ENCODE data around the gene PLET1. TPM values are rescaled to one million over a fixed set of nuclear protein-coding genes. Genes with fewer than 3 reads are reported as not detected.

PLET1 gene
- total and polyA plus RNA-seq, 2 donors (not counting 1 experiment from before 2014, with no cell fraction given), result not detected

GRCh38 chr11:112293614-112294013 is 33.0 kb upstream of the PLET1 start:
- no peaks in the 10 kb centered on the region for H3K27me3 ChIP-seq (replicated peaks in 1 of 4; ENCODE audit: control extremely low read depth in 1 of 4, control insufficient read depth in 3 of 4, insufficient read depth in 4 of 4, low read length in 3 of 4)
- H3K4me1 Mint-ChIP-seq, result peaks cover 11% of the 10 kb centered on the region
- H3K4me1 ChIP-seq (ENCODE audit: control insufficient read depth in 2 of 2, insufficient read depth in 2 of 2, low read length in 2 of 2), result peaks cover 9 to 13% of the 10 kb centered on the region in 2 donors
- ChIA-PET POLR2A (no interaction called here), CTCF (interaction anchor here (1.2 to 3.1 kb wide), 3 partner anchors 12 to 996 kb away, joined by 6 to 23 read pairs (median 9); no protein-coding TSS in a partner anchor)
- no peak overlapping the region for H3K4me3 Mint-ChIP-seq
- WGBS (ENCODE audit: insufficient coverage), result no CpG with 5 or more reads among the region's 2 CpGs
- no peaks in the 10 kb centered on the region for H4K20me1 ChIP-seq (ENCODE audit: control insufficient read depth, insufficient read depth, low read length, poor library complexity, severe bottlenecking)
- no peak overlapping the region for H3K4me3 ChIP-seq (ENCODE audit: control extremely low read depth in 1 of 5, extremely low read depth in 1 of 5, insufficient read depth in 1 of 5, low read depth in 2 of 5, low read length in 4 of 5)
- no peaks in the 10 kb centered on the region for H3K9me3 Mint-ChIP-seq (ENCODE audit: insufficient read depth)
- H3K79me2 ChIP-seq (ENCODE audit: control insufficient read depth, insufficient read depth, low read length), result no peaks in the 10 kb centered on the region
- ATAC-seq (ENCODE audit: low read depth) (no peak), DNase-seq (no peak)
- H3K9me3 ChIP-seq (ENCODE audit: control extremely low read depth in 1 of 3, control insufficient read depth in 2 of 3, insufficient read depth in 1 of 3, low read length in 2 of 3), result no peaks in the 10 kb centered on the region
- intact Hi-C loops (cut with micrococcal nuclease), result loop anchor here (5.0 kb wide), 1 partner anchor 416 kb away; the partner anchor contains the start of genes CFAP68 and FDXACB1
- no peaks in the 10 kb centered on the region for H3K36me3 ChIP-seq (replicated peaks in 1 of 2; ENCODE audit: control extremely low read depth in 1 of 2, control insufficient read depth in 1 of 2, extremely low read depth in 1 of 2, insufficient read depth in 2 of 2, low read length in 1 of 2)
- H3K27ac Mint-ChIP-seq, result no peak overlapping the region
- no peak overlapping the region for H3K27ac ChIP-seq (ENCODE audit: low read length in 2 of 2)
- H3K9ac ChIP-seq (ENCODE audit: low read length), result no peak overlapping the region
- no peaks in the 10 kb centered on the region for H3K27me3 Mint-ChIP-seq
- no peak overlapping the region for H3K4me2 ChIP-seq (replicated peaks; ENCODE audit: low read depth, low read length, poor library complexity, severe bottlenecking)
- no peak overlapping the region for H2AFZ ChIP-seq (ENCODE audit: insufficient read depth, low read depth, low read length, poor library complexity, severe bottlenecking)
- TF ChIP-seq CTCF (IDR thresholded peaks at IDR 0.05) (no peak), EZH2 (IDR thresholded peaks at IDR 0.05; ENCODE audit: borderline replicate concordance, insufficient read depth, low read depth, low read length, poor library complexity, severe bottlenecking) (no peak)

- H3K4me1 ChIP-seq (ENCODE audit: control insufficient read depth in 2 of 2, insufficient read depth in 2 of 2, low read length in 2 of 2), result peaks cover 9 to 13% of the 10 kb centered on the region in 2 donors
- no peak for TF ChIP-seq EZH2 (IDR thresholded peaks at IDR 0.05; ENCODE audit: borderline replicate concordance, insufficient read depth, low read depth, low read length, poor library complexity, severe bottlenecking)
- no peak for TF ChIP-seq CTCF (IDR thresholded peaks at IDR 0.05)
- H3K27me3 Mint-ChIP-seq, result no peaks in the 10 kb centered on the region
- DNase-seq, result no peak
- ChIA-PET POLR2A (no interaction called here), CTCF (interaction anchor here (1.2 to 3.1 kb wide), 2 partner anchors 11 to 13 kb away, joined by 6 to 23 read pairs; no protein-coding TSS in a partner anchor)
- H2AFZ ChIP-seq (ENCODE audit: insufficient read depth, low read depth, low read length, poor library complexity, severe bottlenecking), result no peak overlapping the region
- H3K4me3 Mint-ChIP-seq, result no peak overlapping the region
- H3K4me2 ChIP-seq (replicated peaks; ENCODE audit: low read depth, low read length, poor library complexity, severe bottlenecking), result no peak overlapping the region
- H3K36me3 ChIP-seq (replicated peaks in 1 of 2; ENCODE audit: control extremely low read depth in 1 of 2, control insufficient read depth in 1 of 2, extremely low read depth in 1 of 2, insufficient read depth in 2 of 2, low read length in 1 of 2), result no peaks in the 10 kb centered on the region
- no peak for ATAC-seq (ENCODE audit: low read depth)
- H3K27ac ChIP-seq (ENCODE audit: low read length in 2 of 2), result no peak overlapping the region
- peaks cover 11% of the 10 kb centered on the region for H3K4me1 Mint-ChIP-seq
- H3K4me3 ChIP-seq (ENCODE audit: control extremely low read depth in 1 of 5, extremely low read depth in 1 of 5, insufficient read depth in 1 of 5, low read depth in 2 of 5, low read length in 4 of 5), result no peak overlapping the region
- no peak overlapping the region for H3K27ac Mint-ChIP-seq
- no peaks in the 10 kb centered on the region for H3K79me2 ChIP-seq (ENCODE audit: control insufficient read depth, insufficient read depth, low read length)
- H3K27me3 ChIP-seq (replicated peaks in 1 of 4; ENCODE audit: control extremely low read depth in 1 of 4, control insufficient read depth in 3 of 4, insufficient read depth in 4 of 4, low read length in 3 of 4), result no peaks in the 10 kb centered on the region
- H4K20me1 ChIP-seq (ENCODE audit: control insufficient read depth, insufficient read depth, low read length, poor library complexity, severe bottlenecking), result no peaks in the 10 kb centered on the region
- no peaks in the 10 kb centered on the region for H3K9me3 Mint-ChIP-seq (ENCODE audit: insufficient read depth)
- intact Hi-C loops (cut with micrococcal nuclease), result loop anchor here (5.0 kb wide), 1 partner anchor 416 kb away; the partner anchor contains the start of genes CFAP68 and FDXACB1
- H3K9me3 ChIP-seq (ENCODE audit: control extremely low read depth in 1 of 3, control insufficient read depth in 2 of 3, insufficient read depth in 1 of 3, low read length in 2 of 3), result no peaks in the 10 kb centered on the region
- H3K9ac ChIP-seq (ENCODE audit: low read length), result no peak overlapping the region
These were observed 32.2 kb upstream of the PLET1 start for GRCh38 chr11:112292785-112293407.

Measured in B cell (primary cell).